Suppressor macrophage treated with lipopolysaccharide for 1 hour (primary cell): ENCODE data around the gene ARHGEF19.
A peak's percentile ranks its signal among the peaks of the same experiment; 100 is the strongest.
"Not testable (repeated sequence)": the region's sequence is repeated elsewhere in the genome, so short reads cannot be mapped to it uniquely, and the experiment has no call there.

ENCODE experiments used
- DNase-seq, 3 donors: peaks; one replicate each; pipeline ENCODE4 v3.0.0-alpha.2; 2020 to 2022

The ARHGEF19 gene

DNA sequence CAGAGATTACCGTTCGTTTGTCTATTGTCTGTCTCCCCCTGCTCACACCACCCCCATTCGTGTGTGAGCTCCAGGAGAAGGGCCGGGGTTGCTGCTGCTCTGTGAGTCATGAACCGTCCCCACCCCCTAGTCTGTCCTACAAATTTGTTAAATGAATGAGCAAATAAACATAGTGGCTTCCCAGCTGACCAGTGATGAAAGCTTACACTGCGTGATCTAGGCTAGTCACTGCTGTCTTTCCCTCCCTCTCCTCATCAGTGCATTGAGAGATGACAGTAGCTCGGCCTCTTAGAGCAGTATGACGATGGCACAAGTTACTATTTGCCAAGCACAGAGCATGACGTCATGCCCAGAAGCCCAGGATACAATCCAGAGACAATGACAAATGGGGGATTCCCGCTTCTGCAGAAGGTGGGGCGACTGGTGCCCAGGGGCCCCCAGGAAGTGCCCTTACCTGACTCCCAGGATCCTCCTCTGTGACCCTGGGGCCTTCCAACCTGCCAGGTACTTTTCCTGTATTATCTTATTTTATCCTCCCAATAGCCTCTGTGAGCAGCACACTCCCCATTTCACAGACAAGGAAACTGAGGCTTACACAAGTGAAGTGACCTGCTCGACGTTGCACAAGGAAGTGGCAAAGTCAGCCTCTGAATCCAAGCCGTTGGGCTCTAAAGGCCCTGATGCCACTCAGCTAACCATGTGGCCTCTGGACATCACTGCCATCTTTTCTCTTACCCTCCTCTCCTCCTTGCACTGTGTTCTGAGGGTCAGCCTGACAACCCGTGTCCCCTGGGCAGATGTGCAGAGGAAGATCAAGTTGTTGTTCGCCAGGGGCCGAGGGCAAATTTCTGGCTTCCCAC, 48.0 kb downstream of the ARHGEF19 start:
- DNase-seq = peak; percentile 81 to 90 (median 83)

GRCh38 chr1:16163608-16164212, 48.7 kb downstream of the ARHGEF19 start:
- DNase-seq = not testable (repeated sequence)

- no peak for DNase-seq
Observed at GRCh38 chr1:16162163-16162822, 50.2 kb downstream of the ARHGEF19 start.

DNA sequence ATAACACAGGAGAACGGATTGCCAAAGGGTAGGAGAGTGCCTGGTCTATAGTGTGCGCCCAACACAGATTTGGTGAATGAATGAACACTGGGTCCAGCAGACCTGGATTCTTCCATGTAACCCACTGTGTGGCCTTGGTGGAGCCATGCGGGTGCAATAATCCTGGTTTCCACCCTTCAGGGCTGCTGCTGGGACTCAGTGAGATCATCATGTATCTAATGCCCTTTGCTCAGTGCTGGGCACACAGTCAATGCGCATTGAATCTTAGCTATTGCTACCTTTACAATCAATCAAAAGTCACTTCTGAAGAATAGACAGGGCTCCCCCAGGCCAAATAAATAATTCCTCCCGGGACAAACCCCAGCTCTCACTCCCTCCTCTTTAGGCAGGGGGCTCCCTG, 50.7 kb downstream of the ARHGEF19 start:
- no peak for DNase-seq

- DNase-seq = peak in 1 of 3 donors; percentile 21
Observed at GRCh38 chr1:16158993-16159831, 53.2 kb downstream of the ARHGEF19 start.

DNA sequence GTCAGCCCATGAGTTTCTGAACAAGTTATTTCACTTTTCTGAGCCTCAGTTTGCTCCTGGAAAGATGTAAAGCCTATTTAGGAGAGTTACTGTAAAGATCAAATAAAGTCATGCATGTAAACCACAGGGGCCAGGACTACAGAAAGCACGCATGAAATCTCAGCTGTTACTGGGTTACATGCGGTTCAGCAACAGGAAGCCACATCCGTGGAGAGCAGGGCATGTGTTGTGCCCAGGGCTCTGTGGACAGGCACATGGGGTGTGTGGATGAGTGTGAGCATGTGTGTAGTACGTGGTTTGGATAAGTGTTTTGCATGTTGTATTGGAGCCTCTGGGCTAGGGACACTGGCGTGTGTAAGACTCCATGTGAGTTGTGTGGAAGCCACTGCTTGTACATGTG, 54.4 kb downstream of the ARHGEF19 start:
- no peak for DNase-seq

DNA sequence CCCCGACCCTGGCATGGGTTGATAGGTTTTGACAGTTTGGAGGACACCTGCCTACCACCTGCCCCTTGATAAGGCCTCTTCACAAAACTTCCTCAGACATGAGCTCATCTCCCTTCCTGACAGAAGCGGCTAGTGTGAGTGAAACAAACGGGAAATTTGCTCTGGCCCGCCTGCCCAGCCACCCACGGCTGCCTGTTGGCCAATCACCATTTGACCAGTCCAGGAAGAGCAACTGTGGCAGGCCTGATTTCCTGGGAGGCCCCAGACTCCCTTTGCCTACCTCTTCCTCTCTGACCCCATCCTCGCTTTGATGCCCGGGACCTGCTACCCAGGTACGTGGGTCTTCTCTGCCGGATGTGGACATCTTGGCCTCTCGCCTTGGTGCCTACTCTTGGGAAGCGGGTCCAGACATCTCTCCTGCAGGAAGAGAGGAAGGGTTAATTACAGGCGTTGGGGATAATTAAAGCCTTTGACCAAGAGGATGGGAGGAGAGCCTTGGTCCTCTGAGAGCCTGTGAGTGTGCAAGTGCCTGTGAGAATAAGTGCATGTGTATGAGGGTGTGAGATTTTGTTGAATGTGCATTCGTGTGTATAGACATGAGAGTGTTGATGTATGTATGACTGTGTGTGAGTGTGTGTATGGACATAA, 55.5 kb downstream of the ARHGEF19 start:
- peak; percentile 81 to 84 (median 83) for DNase-seq

DNA sequence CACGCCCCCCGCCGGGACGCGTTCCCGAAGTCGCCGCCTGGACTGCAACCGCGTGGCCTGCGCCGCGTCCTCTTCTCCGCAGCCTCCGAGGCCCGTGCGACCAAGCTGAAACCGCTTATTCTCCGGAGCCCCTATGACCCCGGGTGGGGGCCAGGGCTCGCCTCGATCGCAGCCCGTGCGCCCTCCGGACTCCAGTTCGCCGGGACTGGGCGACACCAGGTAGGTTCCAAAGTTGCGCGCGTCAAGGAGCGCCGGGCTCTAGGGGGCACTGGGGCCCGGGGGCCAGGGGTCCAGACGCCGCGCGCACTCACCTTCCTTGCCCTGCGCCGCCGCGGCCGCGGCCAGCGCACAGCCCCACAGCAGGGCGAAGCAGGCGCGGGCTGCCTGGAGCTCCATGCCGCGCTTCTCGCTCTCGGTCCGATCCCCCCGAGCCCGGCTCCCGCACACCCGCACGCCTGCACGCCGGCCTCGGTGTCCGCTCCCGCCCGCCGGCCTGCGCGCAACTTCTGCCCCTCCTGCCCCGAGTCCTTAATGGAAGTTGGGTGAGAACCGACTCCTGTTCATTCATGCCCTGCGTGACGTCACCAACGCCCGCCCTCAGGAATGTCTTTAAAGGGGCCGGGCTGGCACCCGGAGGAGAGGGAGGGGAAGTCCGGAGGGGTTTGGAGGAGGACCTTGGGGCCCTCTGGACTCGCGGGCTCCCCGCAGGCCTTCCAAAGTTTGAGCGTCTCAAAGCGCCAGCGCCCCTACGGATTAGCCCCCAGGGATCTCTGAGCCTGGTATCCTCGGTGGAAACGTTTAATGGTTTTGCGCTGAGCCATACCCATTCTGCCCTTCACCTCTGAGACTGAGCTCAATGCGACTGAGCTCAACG, 56.7 kb downstream of the ARHGEF19 start, which contains the start of gene EPHA2:
Gene EPHA2, minus strand, starts transcription at position 533 of the 874 bp plus-strand sequence. Its CDS starts 137 bp downstream, at position 396.
- peak; percentile 67 to 79 (median 68) for DNase-seq

- no peak for DNase-seq
Observed at GRCh38 chr1:16153999-16154673, 58.3 kb downstream of the ARHGEF19 start.

GRCh38 chr1:16153096-16153998, 59.1 kb downstream of the ARHGEF19 start:
- DNase-seq = no peak

DNA sequence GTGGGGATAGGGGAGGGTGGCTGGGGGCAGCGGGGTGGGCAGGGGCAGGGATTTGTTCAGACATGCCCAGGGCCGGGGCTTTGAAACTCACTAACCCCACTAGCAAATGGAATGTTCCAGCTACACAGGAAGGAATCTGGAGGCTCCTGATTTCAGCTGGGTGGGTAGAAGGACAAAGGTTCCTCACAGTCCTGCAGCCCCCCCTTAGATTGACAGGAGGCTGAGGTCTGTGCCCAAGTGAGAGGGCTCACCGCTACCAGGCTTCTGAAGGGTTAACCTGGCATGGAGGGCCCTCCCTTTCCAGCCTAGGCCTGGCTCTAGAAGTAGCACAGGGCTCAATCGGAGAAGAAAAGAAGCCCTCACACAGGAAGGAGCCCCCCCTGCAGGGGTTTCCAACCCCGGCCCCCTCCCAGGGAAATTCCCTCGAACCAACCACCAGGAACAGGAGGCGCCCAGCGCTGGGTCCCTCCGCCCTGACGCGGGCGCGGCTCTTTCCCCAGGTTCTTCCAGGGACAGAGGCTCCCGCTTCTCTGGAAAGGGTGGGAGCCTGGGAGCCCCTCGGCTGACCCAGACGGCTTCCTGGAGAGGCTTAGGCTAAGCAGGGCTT, 59.9 kb downstream of the ARHGEF19 start:
- DNase-seq = no peak

- DNase-seq = no peak
Observed at GRCh38 chr1:16151995-16152384, 60.5 kb downstream of the ARHGEF19 start.

GRCh38 chr1:16151196-16151994, 61.1 kb downstream of the ARHGEF19 start:
- DNase-seq = no peak

GRCh38 chr1:16150508-16150907, 61.9 kb downstream of the ARHGEF19 start:
- DNase-seq = no peak

DNA sequence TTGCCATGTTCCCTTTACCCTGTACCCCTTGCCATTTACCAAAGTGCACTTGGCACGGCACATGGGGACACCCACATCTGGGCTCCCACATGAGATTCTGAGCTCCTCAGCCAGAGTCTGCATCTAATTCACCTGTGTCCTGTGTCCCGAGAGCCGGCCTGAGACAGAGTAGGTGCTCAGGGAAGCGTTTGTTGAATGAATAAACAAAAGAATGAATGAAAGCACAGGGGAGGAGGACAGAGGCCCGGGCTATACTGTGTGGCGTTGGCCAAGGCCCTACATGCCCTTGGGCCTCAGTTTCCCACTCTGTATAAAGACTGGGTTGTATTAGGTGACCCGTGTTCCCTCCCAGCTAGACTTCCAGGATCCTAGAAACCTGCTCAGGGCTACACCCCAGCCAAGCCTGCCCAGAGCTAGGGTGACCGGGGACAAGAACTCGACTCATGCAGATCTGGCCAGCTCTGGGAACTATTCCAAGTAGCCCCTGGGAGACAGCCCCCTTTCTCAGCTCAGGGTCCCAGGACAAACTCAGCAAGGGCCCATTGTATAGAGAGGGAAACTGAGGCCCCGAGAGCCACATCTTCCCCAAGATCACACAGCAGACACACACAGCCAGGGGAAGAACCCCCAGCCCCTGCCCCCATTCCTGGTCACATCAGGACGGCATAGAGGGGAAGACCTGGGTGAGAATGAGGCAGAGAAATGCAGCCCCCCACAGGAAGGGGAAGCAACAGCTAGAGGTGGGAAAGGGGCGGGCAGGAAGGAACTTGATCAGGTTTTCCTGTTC, 62.6 kb downstream of the ARHGEF19 start:
- DNase-seq = no peak

DNA sequence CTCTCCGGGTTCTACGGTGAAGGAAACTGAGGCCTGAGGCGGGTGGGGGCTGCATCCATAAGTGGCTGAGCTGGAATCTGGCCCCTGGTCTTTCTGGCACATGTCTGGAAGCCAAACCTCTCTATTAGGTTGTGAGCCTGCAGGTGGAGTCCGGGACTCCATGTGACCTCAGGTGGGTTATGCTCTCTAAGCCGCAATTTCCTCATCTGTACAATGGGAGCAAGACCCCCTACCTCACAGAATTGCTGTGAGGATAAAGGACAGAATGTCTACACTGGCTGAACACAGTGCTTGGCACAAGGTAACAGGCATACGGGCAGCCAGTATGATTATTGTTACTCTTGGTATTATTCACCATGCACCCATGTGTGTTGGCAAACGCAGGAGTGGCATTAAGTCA, 63.3 kb downstream of the ARHGEF19 start:
- no peak for DNase-seq
